T-cell (primary cell): ENCODE data around the gene CACNA1A. TPM values are rescaled to one million over a fixed set of nuclear protein-coding genes. Genes with fewer than 3 reads are reported as not detected.
"Not testable (repeated sequence)": the region's sequence is repeated elsewhere in the genome, so short reads cannot be mapped to it uniquely, and the experiment has no call there.

Experiments used
- ATAC-seq, 4 experiments: fragments of 200-7000 bp in 3 of 4; fragments of 150-1000 bp in 1 of 4; cut with Tn5 transposase; replicated peaks in 1 of 4; 1 replicate in 3 of 4; 2 replicates in 1 of 4; pipeline ENCODE4 v1.10.0; 2021; ENCODE audit warnings: moderate library complexity in 3 of 4, mild to moderate bottlenecking in 2 of 4, moderate number of reproducible peaks in 1 of 4
- CTCF ChIA-PET, 2 donors: fragments of 300-600 bp; sonication (Branson Sonifier 250); formaldehyde crosslinking; loops; one replicate each; lab custom pipeline; 2022; ENCODE audit warnings: antibody characterized with exemption in 2 of 2; lab: Charles Lee
- POLR2A ChIA-PET, 2 donors: fragments of 300-600 bp; sonication (Branson Sonifier 250); formaldehyde crosslinking; loops; one replicate each; lab custom pipeline; 2022; ENCODE audit warnings: antibody characterized with exemption in 2 of 2; lab: Charles Lee
- DNase-seq, 35 experiments: peaks; one replicate each; pipeline versions ENCODE4 v3.0.0 to v3.0.0-alpha.2; 2013 to 2023
- H3K27ac ChIP-seq: one replicate; pipeline ENCODE4 v1.5.1; 2013; ENCODE audit warnings: low read length
- H3K27me3 ChIP-seq, 2 experiments: replicated peaks in 1 of 2; 1 replicate in 1 of 2; 2 replicates in 1 of 2; pipeline versions ENCODE4 v1.6.1 to v1.7.0; 2013; ENCODE audit warnings: low read length in 1 of 2, mixed read lengths in 1 of 2; ENCODE audit not compliant: control insufficient read depth in 2 of 2, insufficient read depth in 2 of 2; ENCODE audit errors: extremely low read depth in 1 of 2
- H3K36me3 ChIP-seq, 2 donors: 1 replicate in 1 of 2; 2 replicates in 1 of 2; pipeline versions ENCODE4 v1.6.1 to v1.7.0; 2013; ENCODE audit warnings: low read length in 1 of 2; ENCODE audit not compliant: control insufficient read depth in 2 of 2, insufficient read depth in 1 of 2; ENCODE audit errors: extremely low read depth in 1 of 2
- H3K4me1 ChIP-seq, 2 experiments: 1 replicate in 1 of 2; 2 replicates in 1 of 2; pipeline versions ENCODE4 v1.6.1 to v1.7.0; 2013; ENCODE audit warnings: low read length in 2 of 2, mixed read lengths in 1 of 2; ENCODE audit not compliant: insufficient read depth in 2 of 2, control insufficient read depth in 1 of 2; ENCODE audit errors: extremely low read depth in 1 of 2
- H3K4me3 ChIP-seq, 2 donors: 1 replicate in 1 of 2; 2 replicates in 1 of 2; pipeline versions ENCODE4 v1.5.1 to v1.7.0; 2013; ENCODE audit warnings: mild to moderate bottlenecking in 2 of 2, low read length in 1 of 2, moderate library complexity in 1 of 2; ENCODE audit not compliant: control insufficient read depth in 1 of 2; ENCODE audit errors: extremely low read depth in 1 of 2
- H3K9me3 ChIP-seq: 2 replicates; pipeline ENCODE4 v1.7.0; 2013
- H3K27ac Mint-ChIP-seq, 2 donors: one replicate each; pipeline ENCODE4 v1.8.0; 2020 to 2021; ENCODE audit warnings: mild to moderate bottlenecking in 2 of 2, mixed read lengths in 2 of 2
- H3K27me3 Mint-ChIP-seq, 2 donors: one replicate each; pipeline ENCODE4 v1.8.0; 2021 to 2022; ENCODE audit warnings: mixed read lengths in 2 of 2
- H3K36me3 Mint-ChIP-seq: one replicate; pipeline ENCODE4 v1.8.0; 2021; ENCODE audit warnings: mixed read lengths
- H3K4me1 Mint-ChIP-seq, 3 donors: one replicate each; pipeline ENCODE4 v1.8.0; 2020 to 2022; ENCODE audit warnings: mixed read lengths in 3 of 3, mild to moderate bottlenecking in 1 of 3
- H3K4me3 Mint-ChIP-seq, 3 donors: one replicate each; pipeline ENCODE4 v1.8.0; 2020 to 2022; ENCODE audit warnings: mild to moderate bottlenecking in 3 of 3, mixed read lengths in 3 of 3, moderate library complexity in 3 of 3
- H3K9me3 Mint-ChIP-seq, 3 donors: one replicate each; pipeline ENCODE4 v1.8.0; 2020 to 2022; ENCODE audit warnings: mixed read lengths in 3 of 3
- WGBS: methylation state at CpG from one replicate; pipeline ENCODE4 v1.1.5; 2013; ENCODE audit warnings: missing lambda C conversion rate; ENCODE audit not compliant: insufficient coverage; 5-methylcytosine and 5-hydroxymethylcytosine counted together
- total RNA-seq, 35 experiments: library from RNA in 6 of 35; stranded (reverse) in 6 of 35; fragments of 120-200 nt in 1 of 35; gene quantifications; one replicate each; pipeline versions ENCODE4 v1.2.1 to v1.2.4 and lab custom pipeline; 2013 to 2026

The CACNA1A gene
- total RNA-seq, 5 donors from 2014 or later (not counting 1 experiment from before 2014, with no cell fraction given), result 0.33 to 0.89 (median 0.51) TPM

- Mint-ChIP-seq H3K4me3 (no peak overlapping the region), H3K27me3 (peaks cover 19 to 23% of the 10 kb centered on the region in 2 donors), H3K36me3 (no peaks in the 10 kb centered on the region), H3K27ac (no peak overlapping the region), H3K4me1 (peaks cover 4 to 13% (median 8%) of the 10 kb centered on the region in 3 donors), H3K9me3 (no peaks in the 10 kb centered on the region)
- H3K27me3 ChIP-seq, result peaks cover 0 to 33% of the 10 kb centered on the region in 2 experiments
- H3K9me3 ChIP-seq, result no peaks in the 10 kb centered on the region
- DNase-seq (no peak), ATAC-seq (peak in 1 of 4 experiments; percentile 29)
- CTCF ChIA-PET, result interaction anchor here in 1 of 2 donors (0.5 kb wide), 1 partner anchor 233 kb away, joined by 5 read pairs; no protein-coding TSS in a partner anchor
- POLR2A ChIA-PET, result no interaction called here
- no CpG with 5 or more reads among the region's 9 CpGs for WGBS
- no peak overlapping the region for H3K27ac ChIP-seq
- H3K4me3 ChIP-seq, result no peak overlapping the region
- H3K36me3 ChIP-seq, result no peaks in the 10 kb centered on the region
- no peaks in the 10 kb centered on the region for H3K4me1 ChIP-seq
Observed at GRCh38 chr19:13260883-13261653, 245.2 kb downstream of the CACNA1A start.

- DNase-seq, result no peak
- Mint-ChIP-seq H3K9me3 (no peaks in the 10 kb centered on the region), H3K27ac (no peak overlapping the region), H3K36me3 (no peaks in the 10 kb centered on the region), H3K27me3 (peaks cover 26% of the 10 kb centered on the region in 2 donors), H3K4me1 (peaks cover 0 to 9% (median 3%) of the 10 kb centered on the region in 3 donors), H3K4me3 (no peak overlapping the region)
- Histone ChIP-seq H3K27me3 (peaks cover 0 to 41% of the 10 kb centered on the region in 2 experiments), H3K4me1 (no peaks in the 10 kb centered on the region), H3K27ac (no peak overlapping the region), H3K9me3 (no peaks in the 10 kb centered on the region), H3K4me3 (no peak overlapping the region), H3K36me3 (no peaks in the 10 kb centered on the region)
- ChIA-PET POLR2A (no interaction called here), CTCF (interaction anchor here in 1 of 2 donors (0.6 kb wide), 1 partner anchor 111 kb away, joined by 5 read pairs; no protein-coding TSS in a partner anchor)
- ATAC-seq, result no peak
- no CpG with 5 or more reads among the region's 2 CpGs for WGBS
Observed at GRCh38 chr19:13256918-13257317, 249.4 kb downstream of the CACNA1A start.

- H3K4me3 ChIP-seq, H3K4me3 Mint-ChIP-seq, POLR2A ChIA-PET, H3K9me3 ChIP-seq, H3K9me3 Mint-ChIP-seq, H3K27ac Mint-ChIP-seq, H3K36me3 ChIP-seq, H3K36me3 Mint-ChIP-seq, ATAC-seq, H3K4me1 ChIP-seq, DNase-seq, H3K4me1 Mint-ChIP-seq, H3K27ac ChIP-seq: not testable (repeated sequence)
- H3K27me3 Mint-ChIP-seq, result peaks cover 26% of the 10 kb centered on the region in 2 donors
- CTCF ChIA-PET, result interaction anchor here in 1 of 2 donors (0.6 kb wide), 2 partner anchors 70 to 111 kb away, joined by 5 to 12 read pairs; no protein-coding TSS in a partner anchor
- WGBS, result no CpG with 5 or more reads among the region's 1 CpG
- H3K27me3 ChIP-seq, result peaks cover 0 to 41% of the 10 kb centered on the region in 2 experiments
Observed at GRCh38 chr19:13256398-13256797, 249.9 kb downstream of the CACNA1A start.

DNA sequence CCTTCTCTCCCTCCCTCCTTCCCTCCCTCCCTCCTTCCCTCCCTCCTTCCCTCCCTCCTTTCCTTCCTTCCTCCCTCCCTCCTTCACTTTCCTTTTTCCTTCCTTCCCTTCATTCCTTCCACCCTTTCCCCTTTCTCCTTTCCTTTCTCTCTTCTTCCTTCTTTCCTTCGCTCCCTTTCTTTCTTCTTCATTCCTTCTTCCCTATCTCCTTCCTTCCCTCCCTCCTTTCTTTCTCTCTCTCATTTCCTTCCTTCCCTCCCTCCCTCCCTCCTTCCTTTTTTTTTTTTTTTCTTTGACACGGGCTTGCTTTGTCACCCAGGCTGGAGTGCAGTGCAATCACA is 250.6 kb downstream of the CACNA1A start:
- no peaks in the 10 kb centered on the region for H3K9me3 ChIP-seq
- peaks cover 0 to under 1% (median 0%) of the 10 kb centered on the region in 3 donors for H3K4me1 Mint-ChIP-seq
- no peaks in the 10 kb centered on the region for H3K4me1 ChIP-seq
- H3K36me3 ChIP-seq, result no peaks in the 10 kb centered on the region
- peaks cover 0 to 41% of the 10 kb centered on the region in 2 experiments for H3K27me3 ChIP-seq
- no peaks in the 10 kb centered on the region for H3K36me3 Mint-ChIP-seq
- no peak overlapping the region for H3K27ac ChIP-seq
- no peak overlapping the region for H3K27ac Mint-ChIP-seq
- no peaks in the 10 kb centered on the region for H3K9me3 Mint-ChIP-seq
- H3K4me3 ChIP-seq, result no peak overlapping the region
- CTCF ChIA-PET, result interaction anchor here in 1 of 2 donors (0.6 kb wide), 3 partner anchors 67 to 283 kb away, joined by 3 to 12 read pairs (median 5); no protein-coding TSS in a partner anchor
- DNase-seq, result no peak
- POLR2A ChIA-PET, result interaction anchor here in 1 of 2 donors (0.7 kb wide), 1 partner anchor 13 kb away, joined by 3 read pairs; no protein-coding TSS in a partner anchor
- no peak for ATAC-seq
- peaks cover 26% of the 10 kb centered on the region in 2 donors for H3K27me3 Mint-ChIP-seq
- 83% methylated on average over 1 of the region's 2 CpGs for WGBS
- H3K4me3 Mint-ChIP-seq, result no peak overlapping the region

- no peaks in the 10 kb centered on the region for H3K4me1 Mint-ChIP-seq
- DNase-seq (no peak), ATAC-seq (no peak)
- H3K27ac ChIP-seq, result no peak overlapping the region
- no peaks in the 10 kb centered on the region for H3K36me3 Mint-ChIP-seq
- ChIA-PET CTCF (interaction anchor here in 1 of 2 donors (0.6 kb wide), 2 partner anchors 66 to 283 kb away, joined by 3 to 5 read pairs; no protein-coding TSS in a partner anchor), POLR2A (interaction anchor here in 1 of 2 donors (0.7 kb wide), 1 partner anchor 12 kb away, joined by 3 read pairs; no protein-coding TSS in a partner anchor)
- H3K27me3 Mint-ChIP-seq, result peaks cover 26% of the 10 kb centered on the region in 2 donors
- no peaks in the 10 kb centered on the region for H3K36me3 ChIP-seq
- WGBS, result 84% methylated on average over 21 of the region's 21 CpGs
- H3K27ac Mint-ChIP-seq, result no peak overlapping the region
- H3K9me3 Mint-ChIP-seq, result no peaks in the 10 kb centered on the region
- no peaks in the 10 kb centered on the region for H3K9me3 ChIP-seq
- no peak overlapping the region for H3K4me3 ChIP-seq
- H3K4me1 ChIP-seq, result no peaks in the 10 kb centered on the region
- peaks cover 0 to 41% of the 10 kb centered on the region in 2 experiments for H3K27me3 ChIP-seq
- H3K4me3 Mint-ChIP-seq, result no peak overlapping the region
Observed at GRCh38 chr19:13255041-13255718, 251.1 kb downstream of the CACNA1A start.

DNA sequence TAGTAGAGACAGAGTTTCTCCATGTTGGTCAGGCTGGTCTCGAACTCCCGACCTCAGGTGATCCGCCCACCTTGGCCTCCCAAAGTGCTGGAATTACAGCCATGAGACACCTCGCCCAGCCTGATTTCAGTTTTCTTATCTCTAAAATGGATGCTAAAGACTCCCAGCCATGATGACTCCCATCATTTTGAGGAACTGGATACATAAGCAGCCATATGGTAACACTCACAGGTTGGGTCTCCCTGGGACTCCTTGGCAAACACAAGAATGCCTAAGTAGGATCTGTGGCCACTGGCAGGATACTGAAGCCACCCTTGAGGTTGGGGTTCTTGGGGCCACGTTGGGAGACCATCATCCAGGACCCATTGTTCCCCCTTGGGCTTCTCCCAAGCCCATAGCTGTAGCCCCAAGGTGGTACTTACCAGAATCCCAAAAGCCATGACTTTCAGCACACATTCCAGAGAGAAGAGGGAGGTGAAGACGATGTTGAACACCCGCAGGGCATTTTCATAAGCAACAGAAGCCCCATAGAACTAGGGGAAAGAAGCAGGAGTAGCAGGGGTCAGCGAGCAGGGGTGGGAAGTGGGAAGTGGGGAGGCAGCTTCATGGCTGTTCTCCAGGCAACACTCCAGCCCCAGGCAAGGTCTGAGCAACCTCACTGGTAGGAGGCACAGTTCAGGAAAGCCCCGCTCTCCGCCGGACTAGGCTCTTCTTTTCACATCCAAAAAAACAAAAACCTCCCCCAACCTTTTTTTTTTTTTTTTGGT is 253.5 kb downstream of the CACNA1A start:
- peaks cover 18 to 21% of the 10 kb centered on the region in 2 donors for H3K27me3 Mint-ChIP-seq
- H3K4me1 Mint-ChIP-seq, result peaks cover 0 to 3% (median 0%) of the 10 kb centered on the region in 3 donors
- no peak overlapping the region for H3K27ac ChIP-seq
- no peak overlapping the region for H3K4me3 Mint-ChIP-seq
- ChIA-PET CTCF (no interaction called here), POLR2A (no interaction called here)
- DNase-seq (no peak), ATAC-seq (no peak)
- H3K9me3 Mint-ChIP-seq, result no peaks in the 10 kb centered on the region
- no peaks in the 10 kb centered on the region for H3K4me1 ChIP-seq
- no peaks in the 10 kb centered on the region for H3K36me3 ChIP-seq
- peaks cover 0 to 38% of the 10 kb centered on the region in 2 experiments for H3K27me3 ChIP-seq
- no peak overlapping the region for H3K27ac Mint-ChIP-seq
- WGBS, result 96% methylated on average over 2 of the region's 11 CpGs
- no peaks in the 10 kb centered on the region for H3K9me3 ChIP-seq
- no peak overlapping the region for H3K4me3 ChIP-seq
- H3K36me3 Mint-ChIP-seq, result no peaks in the 10 kb centered on the region
